GM21447 (cell line): ENCODE results near the gene LNP1.

Experiments used
- ATAC-seq: cut with Tn5 transposase; IDR thresholded peaks from one replicate; pipeline ENCODE4 v1.9.1; 2021; ENCODE audit not compliant: unreplicated experiment

The LNP1 gene

GRCh38 chr3:100399341-100400071 is 1.8 kb upstream of the LNP1 start:
- no peak for ATAC-seq

- peak; percentile 10 for ATAC-seq
Measured at GRCh38 chr3:100400419-100400779, 940 bp upstream of the LNP1 start.

GRCh38 chr3:100401674-100402041 is 319 bp downstream of the LNP1 start:
- peak; percentile 12 for ATAC-seq

- ATAC-seq, result no peak
Measured at GRCh38 chr3:100402256-100402655, 917 bp downstream of the LNP1 start.

- no peak for ATAC-seq
Measured at GRCh38 chr3:100402891-100403290, 1.6 kb downstream of the LNP1 start.

GRCh38 chr3:100403362-100404249 is 2.3 kb downstream of the LNP1 start:
- no peak for ATAC-seq

- no peak for ATAC-seq
Measured at GRCh38 chr3:100404250-100404548, 2.9 kb downstream of the LNP1 start.

- no peak for ATAC-seq
Measured at GRCh38 chr3:100407164-100407563, 5.8 kb downstream of the LNP1 start.

- ATAC-seq, result no peak
Measured at GRCh38 chr3:100407977-100408532, 6.7 kb downstream of the LNP1 start.

GRCh38 chr3:100411091-100411982 is 10.0 kb downstream of the LNP1 start:
- ATAC-seq, result no peak

GRCh38 chr3:100412912-100413590 is 11.7 kb downstream of the LNP1 start:
- no peak for ATAC-seq

GRCh38 chr3:100413613-100414012 is 12.3 kb downstream of the LNP1 start:
- ATAC-seq, result no peak

- no peak for ATAC-seq
Measured at GRCh38 chr3:100416176-100416575, 14.8 kb downstream of the LNP1 start.

- no peak for ATAC-seq
Measured at GRCh38 chr3:100416863-100417262, 15.5 kb downstream of the LNP1 start.

- no peak for ATAC-seq
Measured at GRCh38 chr3:100419406-100419805, 18.1 kb downstream of the LNP1 start.

- no peak for ATAC-seq
Measured at GRCh38 chr3:100420885-100421284, 19.5 kb downstream of the LNP1 start.

- no peak for ATAC-seq
Measured at GRCh38 chr3:100423611-100424010, 22.3 kb downstream of the LNP1 start.

GRCh38 chr3:100424261-100424660 is 22.9 kb downstream of the LNP1 start:
- ATAC-seq, result no peak

- no peak for ATAC-seq
Measured at GRCh38 chr3:100425316-100425715, 24.0 kb downstream of the LNP1 start.

- ATAC-seq, result no peak
Measured at GRCh38 chr3:100426067-100426682, 24.8 kb downstream of the LNP1 start.
